Fibroblast of lung (primary cell): Measurements from ENCODE around the gene LYPD6.

ENCODE experiments used
- CTCF ChIP-seq, 2 donors: IDR thresholded peaks in 1 of 2; conservative IDR thresholded peaks in 1 of 2; 1 replicate in 1 of 2; 2 replicates in 1 of 2; pipeline ENCODE4 v1.5.1; 2011 to 2012; ENCODE audit warnings: low read length in 2 of 2, control low read depth in 1 of 2, inconsistent platforms in 1 of 2, low read depth in 1 of 2, mild to moderate bottlenecking in 1 of 2
- EZH2 ChIP-seq: IDR thresholded peaks from 2 replicates; pipeline ENCODE4 v1.5.1; 2012; ENCODE audit warnings: low read length, control low read depth, mild to moderate bottlenecking; ENCODE audit errors: missing control alignments

GRCh38 chr2:149443150-149443549, 112.8 kb downstream of the LYPD6 start:
- TF ChIP-seq EZH2 = no peak
- no peak for TF ChIP-seq CTCF (conservative IDR thresholded peaks at IDR 0.05 in 1 of 2, IDR thresholded peaks at IDR 0.05 in 1 of 2; ENCODE audit: low read depth in 1 of 2, low read length in 2 of 2)
